Mucosa of descending colon (tissue), 3 donors: ENCODE measurements around the gene SPATS2L. TPM values are rescaled to one million over a fixed set of nuclear protein-coding genes. Genes with fewer than 3 reads are reported as not detected.

Source experiments
- ATAC-seq: fragments of 200-7000 bp; cut with Tn5 transposase; one replicate; pipeline ENCODE4 v1.9.1; 2020; ENCODE audit warnings: mild to moderate bottlenecking, moderate library complexity
- DNase-seq, 3 donors: peaks; one replicate each; pipeline ENCODE4 v3.0.0-alpha.2; 2020
- H3K36me3 ChIP-seq: fragments of 200-600 bp; one replicate; pipeline ENCODE4 v1.8.0; 2021; ENCODE audit warnings: low read depth, mild to moderate bottlenecking
- H3K4me1 ChIP-seq: fragments of 200-600 bp; one replicate; pipeline ENCODE4 v1.8.0; 2021; ENCODE audit warnings: low read depth, mild to moderate bottlenecking
- H3K4me3 ChIP-seq: fragments of 200-600 bp; one replicate; pipeline ENCODE4 v1.8.0; 2021; ENCODE audit warnings: mild to moderate bottlenecking
- H3K9me3 ChIP-seq: fragments of 200-600 bp; one replicate; pipeline ENCODE4 v1.8.0; 2021; ENCODE audit warnings: mild to moderate bottlenecking
- CTCF ChIP-seq: fragments of 200-600 bp; IDR thresholded peaks from one replicate; pipeline ENCODE4 v1.8.0; 2022; ENCODE audit warnings: antibody characterized with exemption, mild to moderate bottlenecking
- intact Hi-C, 2 donors: fragments of 100-400 bp; cut with DNase I in 1 of 2; cut with micrococcal nuclease in 1 of 2; formaldehyde crosslinking; loops; one replicate each; pipeline versions ENCODE4 v1.11.0 to v1.11.1; 2022; cut with DNase I, micrococcal nuclease
- total RNA-seq, 3 donors: library from RNA; stranded (reverse); fragmentation: NEBNext Ultra II Directional in 2 of 3; extraction: Animal tissue kit (Norgen Biotek cat#: 25700) in 2 of 3; gene quantifications; one replicate each; pipeline versions ENCODE4 v1.2.1 to v1.2.4, GENCODE V29; 2021 to 2023
- donor health status: DM: no; HTN: no; CAD: no; lungs with moderate emphysema.
- donor health status: DM: no; HTN: no; CAD: no.
- donor health status: DM: no; HTN: yes; CAD: no.

Gene SPATS2L
- total RNA-seq, 3 donors from 2014 or later = 160 to 238 (median 232) TPM

GRCh38 chr2:200498402-200499162 lies 192.1 kb downstream of the SPATS2L start:
- Histone ChIP-seq H3K36me3 (no peaks in the 10 kb centered on the region), H3K4me3 (no peak overlapping the region)
- intact Hi-C loops = no loop called here

GRCh38 chr2:200502196-200502595 lies 195.7 kb downstream of the SPATS2L start:
- Histone ChIP-seq H3K4me3 (no peak overlapping the region), H3K9me3 (no peaks in the 10 kb centered on the region), H3K36me3 (peaks cover 3% of the 10 kb centered on the region), H3K4me1 (peaks cover 3% of the 10 kb centered on the region)
- ATAC-seq = no peak
- DNase-seq = no peak
- no peak for TF ChIP-seq CTCF
- intact Hi-C loops = no loop called here

More at GRCh38 chr2:200498402-200499162, 192.1 kb downstream of the SPATS2L start:
- ATAC-seq (no peak), DNase-seq (no peak)
- no peak for TF ChIP-seq CTCF
- no peaks in the 10 kb centered on the region for H3K9me3 ChIP-seq
- H3K4me1 ChIP-seq = no peaks in the 10 kb centered on the region

- H3K9me3 ChIP-seq = no peaks in the 10 kb centered on the region
- DNase-seq (no peak), ATAC-seq (no peak)
- H3K36me3 ChIP-seq = peaks cover 3% of the 10 kb centered on the region
- TF ChIP-seq CTCF = no peak
- H3K4me1 ChIP-seq = peaks cover 6% of the 10 kb centered on the region
- intact Hi-C loops = no loop called here
- no peak overlapping the region for H3K4me3 ChIP-seq
These were observed 200.2 kb downstream of the SPATS2L start for GRCh38 chr2:200506679-200507078.

- H3K4me1 ChIP-seq = peaks cover 6% of the 10 kb centered on the region
- intact Hi-C loops = no loop called here
- ATAC-seq (peak; percentile 30), DNase-seq (peak in 1 of 3 donors; percentile 30)
- no peaks in the 10 kb centered on the region for H3K9me3 ChIP-seq
- TF ChIP-seq CTCF = no peak
- peaks cover 3% of the 10 kb centered on the region for H3K36me3 ChIP-seq
- no peak overlapping the region for H3K4me3 ChIP-seq
These were observed 200.7 kb downstream of the SPATS2L start for GRCh38 chr2:200507179-200507578.

GRCh38 chr2:200509235-200509611 lies 202.7 kb downstream of the SPATS2L start:
- ATAC-seq (peak; percentile 17), DNase-seq (peak in 1 of 3 donors; percentile 29)
- no peaks in the 10 kb centered on the region for H3K9me3 ChIP-seq
- H3K36me3 ChIP-seq = no peaks in the 10 kb centered on the region
- H3K4me1 ChIP-seq = peaks cover 6% of the 10 kb centered on the region
- TF ChIP-seq CTCF = no peak
- H3K4me3 ChIP-seq = peak overlapping the region; percentile 67
- intact Hi-C loops = no loop called here
